CD4-positive, alpha-beta T cell treated with Interleukin-6 at 100 ng/mL for 8 hours (primary cell): Measurements from ENCODE around the gene COL4A2.
"Not testable (repeated sequence)": the region's sequence is repeated elsewhere in the genome, so short reads cannot be mapped to it uniquely, and the experiment has no call there.

Source experiments
- DNase-seq: peaks from one replicate; pipeline ENCODE4 v3.0.0-alpha.2; 2020; ENCODE audit warnings: mixed read lengths, low spot score

Gene COL4A2

GRCh38 chr13:110438776-110439175 lies 131.7 kb downstream of the COL4A2 start:
- DNase-seq, result no peak

GRCh38 chr13:110440946-110441731 lies 134.1 kb downstream of the COL4A2 start:
- DNase-seq, result no peak

- DNase-seq, result no peak
Measured at GRCh38 chr13:110442930-110443621, 136.0 kb downstream of the COL4A2 start.

- no peak for DNase-seq
Measured at GRCh38 chr13:110443622-110444225, 136.6 kb downstream of the COL4A2 start.

- DNase-seq, result no peak
Measured at GRCh38 chr13:110444226-110444653, 137.2 kb downstream of the COL4A2 start.

GRCh38 chr13:110445183-110445582 lies 138.1 kb downstream of the COL4A2 start:
- DNase-seq, result no peak

GRCh38 chr13:110445722-110446574 lies 138.9 kb downstream of the COL4A2 start:
- DNase-seq, result no peak

GRCh38 chr13:110446575-110446890 lies 139.4 kb downstream of the COL4A2 start:
- DNase-seq, result no peak

- DNase-seq, result no peak
Measured at GRCh38 chr13:110447058-110447511, 140.0 kb downstream of the COL4A2 start.

GRCh38 chr13:110447801-110448200 lies 140.7 kb downstream of the COL4A2 start:
- no peak for DNase-seq

- no peak for DNase-seq
Measured at GRCh38 chr13:110448230-110448629, 141.1 kb downstream of the COL4A2 start.

GRCh38 chr13:110448677-110449076 lies 141.6 kb downstream of the COL4A2 start:
- DNase-seq, result no peak

GRCh38 chr13:110449219-110450015 lies 142.3 kb downstream of the COL4A2 start:
- DNase-seq, result no peak

- DNase-seq, result no peak
Measured at GRCh38 chr13:110450016-110450900, 143.2 kb downstream of the COL4A2 start.

GRCh38 chr13:110450941-110451730 lies 144.1 kb downstream of the COL4A2 start:
- no peak for DNase-seq

GRCh38 chr13:110453091-110453490 lies 146.0 kb downstream of the COL4A2 start:
- not testable (repeated sequence) for DNase-seq

- no peak for DNase-seq
Measured at GRCh38 chr13:110453797-110454196, 146.7 kb downstream of the COL4A2 start.

- no peak for DNase-seq
Measured at GRCh38 chr13:110454227-110454859, 147.3 kb downstream of the COL4A2 start.

- DNase-seq, result no peak
Measured at GRCh38 chr13:110454956-110455355, 147.9 kb downstream of the COL4A2 start.
